ENCODE results near the gene FNBP1L.

Gene FNBP1L

DNA sequence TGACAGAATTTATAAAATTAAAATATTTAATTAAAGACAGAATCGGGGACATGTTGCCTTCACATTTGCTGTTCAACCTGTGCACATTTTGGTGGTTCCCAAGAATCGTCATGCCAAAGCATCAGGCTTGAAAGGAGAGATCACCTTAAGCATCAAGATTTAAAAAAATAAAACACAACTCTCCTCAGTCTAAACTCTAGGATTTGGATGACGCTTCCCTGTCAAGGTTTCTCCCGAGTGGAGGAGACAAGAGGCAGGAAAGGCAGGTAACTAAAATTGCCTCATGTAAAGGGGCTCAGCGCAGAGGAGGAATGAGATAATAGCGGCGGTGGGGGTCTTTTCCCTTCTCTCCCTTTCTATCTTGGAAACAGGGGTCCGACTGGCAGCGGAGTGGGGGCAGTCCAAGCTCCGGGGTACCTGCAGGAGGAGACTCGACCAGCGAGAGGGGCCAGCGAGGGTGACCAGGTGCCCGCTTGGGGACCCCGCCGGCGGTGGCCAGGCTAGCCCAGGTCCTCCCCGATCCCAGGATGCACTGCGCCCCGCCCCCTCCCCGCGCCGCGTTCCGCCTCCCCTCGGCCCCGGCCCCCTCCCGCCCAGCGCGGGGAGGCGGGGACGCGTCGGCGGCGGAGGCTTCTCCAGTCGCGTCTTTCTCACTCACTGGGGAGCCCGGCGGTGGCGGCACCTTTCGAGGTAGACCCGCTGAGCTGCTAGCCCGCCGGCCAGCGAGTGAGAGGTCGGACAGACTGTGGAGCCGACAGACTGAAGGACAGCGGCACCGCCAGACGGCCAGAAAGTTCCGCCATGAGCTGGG is at the start of gene FNBP1L:
Gene FNBP1L (plus strand): TSS at position 638 of the 811 bp plus-strand sequence. CDS start 164 bp downstream, at position 802.
- H3K4me3 ChIP-seq (ENCODE audit: low read depth, low read length) = peak within 1 kb of the TSS; percentile 57
- TF ChIP-seq CTCF (IDR thresholded peaks at IDR 0.05; ENCODE audit: low read depth, low read length) = no peak

DNA sequence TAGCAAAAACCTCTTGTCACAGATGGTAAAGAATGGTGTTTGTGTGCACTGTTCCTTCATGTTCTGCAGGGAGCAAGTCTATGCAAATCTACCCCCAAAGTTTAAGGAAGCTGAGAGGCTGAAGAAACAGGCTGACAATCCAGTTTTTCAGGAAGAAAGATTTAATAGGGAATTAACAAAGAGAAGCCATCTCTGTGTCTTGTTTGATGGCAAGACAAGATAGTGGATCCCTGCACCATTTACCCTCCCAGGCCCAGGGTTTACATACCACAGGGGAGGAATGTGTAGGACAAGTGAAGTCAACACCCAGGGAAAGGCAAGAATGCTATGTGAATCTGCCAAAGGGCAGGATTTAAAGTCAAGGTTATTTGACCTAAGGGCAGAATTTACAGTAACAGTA is 48.1 kb upstream of the FNBP1L start:
- H3K4me3 ChIP-seq (ENCODE audit: low read depth, low read length) = no peak overlapping the region
- TF ChIP-seq CTCF (IDR thresholded peaks at IDR 0.05; ENCODE audit: low read depth, low read length) = no peak

DNA sequence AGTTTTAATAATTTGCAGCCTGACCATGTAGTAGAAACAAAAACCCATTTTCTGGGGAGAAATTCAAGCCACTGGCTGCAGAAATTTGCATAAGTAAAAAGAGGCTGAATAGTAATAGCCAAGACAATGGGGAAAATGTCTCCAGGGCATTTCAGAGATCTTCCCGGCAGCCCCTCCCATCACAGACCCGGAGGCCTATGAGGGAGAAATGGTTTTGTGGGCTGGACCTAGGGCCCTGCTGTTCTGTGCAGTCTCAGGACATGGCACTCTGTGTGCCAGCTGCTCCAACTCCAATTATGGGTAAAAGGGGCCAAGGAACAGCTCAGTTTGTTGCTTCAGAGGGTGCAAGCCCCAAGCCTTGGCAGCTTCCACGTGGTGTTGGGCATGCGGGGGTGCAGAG is 39.7 kb upstream of the FNBP1L start:
- TF ChIP-seq CTCF (IDR thresholded peaks at IDR 0.05; ENCODE audit: low read depth, low read length) = no peak
- H3K4me3 ChIP-seq (ENCODE audit: low read depth, low read length) = no peak overlapping the region

- TF ChIP-seq CTCF (IDR thresholded peaks at IDR 0.05; ENCODE audit: low read depth, low read length) = no peak
- H3K4me3 ChIP-seq (ENCODE audit: low read depth, low read length) = no peak overlapping the region
Measured at GRCh38 chr1:93411000-93411399, 36.9 kb upstream of the FNBP1L start.

GRCh38 chr1:93414749-93415148 is 33.2 kb upstream of the FNBP1L start:
- no peak overlapping the region for H3K4me3 ChIP-seq (ENCODE audit: low read depth, low read length)
- TF ChIP-seq CTCF (IDR thresholded peaks at IDR 0.05; ENCODE audit: low read depth, low read length) = no peak

DNA sequence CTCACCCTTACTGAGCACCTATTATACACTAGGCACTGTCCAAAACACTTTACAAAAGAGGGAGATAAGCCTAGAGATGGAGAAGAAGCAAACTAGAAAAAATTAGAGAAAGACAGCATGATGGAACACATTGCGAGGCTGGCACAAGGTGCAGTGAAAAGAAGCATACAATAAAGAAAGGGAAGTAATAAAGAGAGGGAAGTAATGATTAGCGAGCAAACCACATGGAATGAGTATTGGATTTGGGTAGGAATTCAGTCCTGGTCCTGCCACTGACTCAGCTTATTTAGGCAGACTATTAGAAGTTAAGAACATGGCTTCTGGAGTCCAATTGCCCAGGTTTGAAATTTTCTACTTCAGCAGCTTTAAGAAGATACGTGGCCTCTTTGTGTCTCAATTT is 32.6 kb upstream of the FNBP1L start:
- no peak overlapping the region for H3K4me3 ChIP-seq (ENCODE audit: low read depth, low read length)
- no peak for TF ChIP-seq CTCF (IDR thresholded peaks at IDR 0.05; ENCODE audit: low read depth, low read length)

DNA sequence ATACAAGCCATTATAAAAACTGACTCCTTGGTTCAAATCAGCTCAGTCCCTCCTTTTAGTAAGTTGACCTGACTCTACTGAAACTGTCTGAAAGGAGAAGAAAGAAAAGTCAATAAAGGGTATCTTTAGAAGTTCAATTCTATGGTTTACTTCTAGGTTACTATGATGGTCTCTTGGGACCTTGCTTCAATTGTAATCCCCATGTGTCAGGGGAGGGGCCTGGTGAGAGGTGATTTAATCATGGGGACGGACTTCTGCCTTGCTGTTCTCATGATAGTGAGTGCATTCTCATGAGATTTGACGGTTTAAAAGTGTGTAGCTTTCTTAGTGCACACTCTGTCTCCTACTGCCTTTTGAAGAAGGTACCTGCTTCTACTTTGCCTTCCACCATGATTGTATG is 31.7 kb upstream of the FNBP1L start:
- H3K4me3 ChIP-seq (ENCODE audit: low read depth, low read length) = no peak overlapping the region
- TF ChIP-seq CTCF (IDR thresholded peaks at IDR 0.05; ENCODE audit: low read depth, low read length) = no peak
